GM23338 (cell line): Measurements from ENCODE around the gene NDOR1. TPM values are rescaled to one million over a fixed set of nuclear protein-coding genes. Genes with fewer than 3 reads are reported as not detected.

ENCODE experiments used
- ATAC-seq: fragments of 200-7000 bp; cut with Tn5 transposase; 3 replicates; pipeline ENCODE4 v1.9.1; 2020
- DNase-seq: peaks from one replicate; pipeline ENCODE4 v3.0.0-alpha.2; 2015; ENCODE audit warnings: low spot score
- H2AFZ ChIP-seq: fragments of 200-600 bp; sonication (generic); 2 replicates; pipeline ENCODE4 v1.8.0; 2016; ENCODE audit warnings: antibody characterized with exemption, mild to moderate bottlenecking, moderate library complexity
- H3F3A ChIP-seq: fragments of 200-600 bp; sonication (generic); replicated peaks from 2 replicates; pipeline ENCODE4 v1.8.0; 2017; ENCODE audit warnings: antibody characterized with exemption, mixed run types, low read depth
- H3K27ac ChIP-seq: fragments of 200-600 bp; sonication (generic); 2 replicates; pipeline ENCODE4 v1.6.1; 2016; ENCODE audit warnings: low read depth
- H3K27me3 ChIP-seq: fragments of 200-600 bp; sonication (generic); 2 replicates; pipeline ENCODE4 v1.8.0; 2016; ENCODE audit warnings: mild to moderate bottlenecking, mixed run types, moderate library complexity; ENCODE audit not compliant: insufficient read depth
- H3K36me3 ChIP-seq: fragments of 200-600 bp; sonication (generic); 2 replicates; pipeline ENCODE4 v1.8.0; 2016; ENCODE audit warnings: mild to moderate bottlenecking; ENCODE audit not compliant: insufficient read depth
- H3K4me1 ChIP-seq: fragments of 200-600 bp; sonication (generic); 2 replicates; pipeline ENCODE4 v1.8.0; 2016; ENCODE audit warnings: mild to moderate bottlenecking, moderate library complexity; ENCODE audit not compliant: insufficient read depth
- H3K4me2 ChIP-seq: fragments of 200-600 bp; sonication (generic); 2 replicates; pipeline ENCODE4 v1.7.1; 2017; ENCODE audit warnings: mixed run types
- H3K4me3 ChIP-seq: fragments of 200-600 bp; sonication (generic); 2 replicates; pipeline ENCODE4 v1.6.1; 2016; ENCODE audit warnings: mixed run types
- H3K79me2 ChIP-seq: fragments of 200-600 bp; sonication (generic); replicated peaks from 2 replicates; pipeline ENCODE4 v1.8.0; 2017; ENCODE audit warnings: mild to moderate bottlenecking; ENCODE audit not compliant: insufficient read depth
- H3K9me2 ChIP-seq: fragments of 200-600 bp; sonication (generic); 2 replicates; pipeline ENCODE4 v1.8.0; 2017; ENCODE audit not compliant: insufficient read depth
- H4K20me1 ChIP-seq: fragments of 200-600 bp; sonication (generic); replicated peaks from 2 replicates; pipeline ENCODE4 v1.8.0; 2017; ENCODE audit warnings: mild to moderate bottlenecking; ENCODE audit not compliant: insufficient read depth
- H3K27ac Mint-ChIP-seq: 2 replicates; pipeline ENCODE4 v1.8.0; 2020; ENCODE audit warnings: inconsistent platforms, mild to moderate bottlenecking, moderate library complexity, mixed read lengths
- H3K27me3 Mint-ChIP-seq: 3 replicates; pipeline ENCODE4 v1.8.0; 2022; ENCODE audit warnings: low read depth, mild to moderate bottlenecking, moderate library complexity, mixed read lengths, inconsistent platforms; ENCODE audit not compliant: insufficient read depth, poor library complexity
- H3K36me3 Mint-ChIP-seq: 3 replicates; pipeline ENCODE4 v1.8.0; 2021; ENCODE audit warnings: low read depth, mild to moderate bottlenecking, inconsistent platforms, moderate library complexity, mixed read lengths
- H3K4me1 Mint-ChIP-seq: 3 replicates; pipeline ENCODE4 v1.8.0; 2020; ENCODE audit warnings: mild to moderate bottlenecking, inconsistent platforms, mixed read lengths
- H3K4me3 Mint-ChIP-seq: 3 replicates; pipeline ENCODE4 v1.8.0; 2021; ENCODE audit warnings: moderate library complexity, mild to moderate bottlenecking, inconsistent platforms, mixed read lengths
- H3K9me3 Mint-ChIP-seq: 3 replicates; pipeline ENCODE4 v1.8.0; 2020; ENCODE audit warnings: moderate library complexity, mild to moderate bottlenecking, inconsistent platforms, mixed read lengths
- CREB1 ChIP-seq: fragments of 250-450 bp; sonication (Bioruptor Pico); IDR thresholded peaks from 2 replicates; pipeline ENCODE4 v1.5.0; 2020; ENCODE audit warnings: low read depth, mild to moderate bottlenecking, moderate library complexity
- NANOG ChIP-seq: IDR thresholded peaks from 2 replicates; pipeline ENCODE4 v1.6.1; 2016; ENCODE audit warnings: antibody characterized with exemption, borderline replicate concordance
- POLR2AphosphoS5 ChIP-seq: IDR thresholded peaks from 2 replicates; pipeline ENCODE4 v1.6.1; 2016; ENCODE audit warnings: antibody characterized with exemption, low read depth
- STAT1 ChIP-seq: IDR thresholded peaks from one replicate; pipeline ENCODE4 v1.6.1; 2016; ENCODE audit warnings: antibody characterized with exemption; ENCODE audit not compliant: unreplicated experiment
- ZNF462 ChIP-seq: fragments of 250-450 bp; sonication (Bioruptor Pico); IDR thresholded peaks from 2 replicates; pipeline ENCODE4 v1.5.0; 2020; ENCODE audit warnings: mild to moderate bottlenecking, moderate library complexity
- polyA plus RNA-seq: library from polyadenylated mRNA; unstranded; fragments of >200 nt; fragmentation: Nextera tagmentation; extraction: Ambion mirVana; gene quantifications from 2 replicates; pipeline ENCODE4 v1.2.1, GENCODE V29; 2016
- total RNA-seq: library from RNA; depleted of rRNA; stranded (reverse); fragments of >200 nt; shearing (Covaris generic); gene quantifications from 2 replicates; pipeline ENCODE4 v1.2.3, GENCODE V29; 2014
- TF ChIP-seq, protein P1 (sequence below): IDR thresholded peaks from 2 replicates; pipeline ENCODE4 v1.6.1; 2016; ENCODE audit warnings: antibody characterized with exemption
- TF ChIP-seq, protein P2 (sequence below), 2 experiments: fragments of 200-600 bp in 1 of 2; sonication (generic) in 1 of 2; conservative IDR thresholded peaks; 2 replicates each; pipeline versions ENCODE4 v1.5.1 to v1.6.1; 2016 to 2017; ENCODE audit warnings: antibody characterized with exemption in 2 of 2, low read depth in 2 of 2, mild to moderate bottlenecking in 2 of 2, moderate library complexity in 1 of 2

NDOR1 gene
- total and polyA plus RNA-seq, 2 experiments from 2014 or later = 19.4 to 38.1 TPM

- TF ChIP-seq ZNF462 (CRISPR knock-in tag) = no peak
- TF ChIP-seq, protein P1, sequence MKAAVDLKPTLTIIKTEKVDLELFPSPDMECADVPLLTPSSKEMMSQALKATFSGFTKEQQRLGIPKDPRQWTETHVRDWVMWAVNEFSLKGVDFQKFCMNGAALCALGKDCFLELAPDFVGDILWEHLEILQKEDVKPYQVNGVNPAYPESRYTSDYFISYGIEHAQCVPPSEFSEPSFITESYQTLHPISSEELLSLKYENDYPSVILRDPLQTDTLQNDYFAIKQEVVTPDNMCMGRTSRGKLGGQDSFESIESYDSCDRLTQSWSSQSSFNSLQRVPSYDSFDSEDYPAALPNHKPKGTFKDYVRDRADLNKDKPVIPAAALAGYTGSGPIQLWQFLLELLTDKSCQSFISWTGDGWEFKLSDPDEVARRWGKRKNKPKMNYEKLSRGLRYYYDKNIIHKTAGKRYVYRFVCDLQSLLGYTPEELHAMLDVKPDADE = no peak
- TF ChIP-seq, protein P2, sequence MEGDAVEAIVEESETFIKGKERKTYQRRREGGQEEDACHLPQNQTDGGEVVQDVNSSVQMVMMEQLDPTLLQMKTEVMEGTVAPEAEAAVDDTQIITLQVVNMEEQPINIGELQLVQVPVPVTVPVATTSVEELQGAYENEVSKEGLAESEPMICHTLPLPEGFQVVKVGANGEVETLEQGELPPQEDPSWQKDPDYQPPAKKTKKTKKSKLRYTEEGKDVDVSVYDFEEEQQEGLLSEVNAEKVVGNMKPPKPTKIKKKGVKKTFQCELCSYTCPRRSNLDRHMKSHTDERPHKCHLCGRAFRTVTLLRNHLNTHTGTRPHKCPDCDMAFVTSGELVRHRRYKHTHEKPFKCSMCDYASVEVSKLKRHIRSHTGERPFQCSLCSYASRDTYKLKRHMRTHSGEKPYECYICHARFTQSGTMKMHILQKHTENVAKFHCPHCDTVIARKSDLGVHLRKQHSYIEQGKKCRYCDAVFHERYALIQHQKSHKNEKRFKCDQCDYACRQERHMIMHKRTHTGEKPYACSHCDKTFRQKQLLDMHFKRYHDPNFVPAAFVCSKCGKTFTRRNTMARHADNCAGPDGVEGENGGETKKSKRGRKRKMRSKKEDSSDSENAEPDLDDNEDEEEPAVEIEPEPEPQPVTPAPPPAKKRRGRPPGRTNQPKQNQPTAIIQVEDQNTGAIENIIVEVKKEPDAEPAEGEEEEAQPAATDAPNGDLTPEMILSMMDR (conservative IDR thresholded peaks at IDR 0.05; ENCODE audit: low read depth in 2 of 2) = no peak
- TF ChIP-seq NANOG = no peak
These were observed 47.7 kb upstream of the NDOR1 start (continued) for GRCh38 chr9:137157618-137158415.

DNA sequence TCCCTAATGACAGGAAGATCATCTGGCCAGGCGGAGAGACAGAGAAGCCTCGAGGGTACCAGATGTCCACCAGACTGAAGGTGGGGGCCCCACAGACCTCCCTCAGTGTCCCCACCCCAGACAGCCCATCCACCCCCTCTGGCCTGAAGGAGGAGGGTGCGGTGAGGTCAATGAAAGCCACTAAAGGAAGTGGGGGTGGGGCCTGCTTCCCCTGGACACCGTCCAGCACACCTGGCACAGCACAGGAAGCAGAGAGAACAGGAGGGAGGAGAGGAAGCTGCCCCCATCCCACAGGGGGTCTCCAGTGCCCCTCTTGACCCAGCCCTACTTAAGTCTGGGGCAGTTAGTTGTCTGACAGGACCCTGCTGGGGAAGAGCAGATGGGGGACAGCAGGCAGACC, 46.9 kb upstream of the NDOR1 start:
- Histone ChIP-seq H3K36me3 (no peaks in the 10 kb centered on the region), H3K4me1 (peaks cover 2% of the 10 kb centered on the region; the same call in 1 of the 2 replicates), H4K20me1 (no peaks in the 10 kb centered on the region), H3K4me3 (no peak overlapping the region), H3K27me3 (peaks cover 88% of the 10 kb centered on the region), H3K4me2 (no peak overlapping the region), H3F3A (peaks cover 4% of the 10 kb centered on the region), H2AFZ (no peak overlapping the region), H3K9me2 (no peaks in the 10 kb centered on the region), H3K79me2 (no peaks in the 10 kb centered on the region), H3K27ac (no peak overlapping the region)
- no peak overlapping the region for H3K4me3 Mint-ChIP-seq
- H3K36me3 Mint-ChIP-seq = no peaks in the 10 kb centered on the region
- H3K4me1 Mint-ChIP-seq = no peaks in the 10 kb centered on the region; the same call in 1 of the 3 replicates
- DNase-seq (no peak), ATAC-seq (no peak)
- no peaks in the 10 kb centered on the region; the same call in 2 of the 3 replicates for H3K9me3 Mint-ChIP-seq
- peaks cover 85% of the 10 kb centered on the region for H3K27me3 Mint-ChIP-seq
- H3K27ac Mint-ChIP-seq = no peak overlapping the region
- no peak for TF ChIP-seq NANOG
- no peak for TF ChIP-seq POLR2AphosphoS5
- no peak for TF ChIP-seq STAT1
- TF ChIP-seq CREB1 (CRISPR knock-in tag) = no peak
